Measurements from ENCODE around the gene MRPL42. TPM values are rescaled to one million over a fixed set of nuclear protein-coding genes. Genes with fewer than 3 reads are reported as not detected.

Gene MRPL42
- total and polyA plus RNA-seq, 12 donors: 21.9 to 131 (median 81.9) TPM

- Histone ChIP-seq H3K9me3 (replicated peaks in 1 of 3) (no peaks in the 10 kb centered on the region), H3K4me3 (peak overlapping the region; percentile 49 to 85 (median 65)), H3K27ac (peak overlapping the region in 3 of 5 donors; percentile 72 to 90 (median 87)), H3K27me3 (no peaks in the 10 kb centered on the region), H3K4me1 (replicated peaks in 1 of 2) (peaks cover 15 to 32% of the 10 kb centered on the region in 2 donors), H3K36me3 (replicated peaks in 1 of 2) (peaks cover 0 to 3% of the 10 kb centered on the region in 2 donors)
- no peak for TF ChIP-seq POLR2A (IDR thresholded peaks at IDR 0.05)
- TF ChIP-seq CTCF (IDR thresholded peaks at IDR 0.05): no peak
- intact Hi-C loops (cut with DNase I): no loop called here
- no peak for DNase-seq
- WGBS, 4 donors: 3 to 6% (median 4%) methylated on average over 7 of the region's 7 CpGs
Observed at GRCh38 chr12:93468008-93468371, 676 bp downstream of the MRPL42 start.

GRCh38 chr12:93469386-93469785 lies 2.1 kb downstream of the MRPL42 start:
- Histone ChIP-seq H3K27ac (no peak overlapping the region), H3K4me3 (peak overlapping the region in 1 of 4 donors; percentile 74), H3K9me3 (replicated peaks in 1 of 3) (no peaks in the 10 kb centered on the region), H3K4me1 (replicated peaks in 1 of 2) (peaks cover 15 to 32% of the 10 kb centered on the region in 2 donors), H3K27me3 (no peaks in the 10 kb centered on the region), H3K36me3 (replicated peaks in 1 of 2) (peaks cover 0 to 17% of the 10 kb centered on the region in 2 donors)
- intact Hi-C loops (cut with DNase I): no loop called here
- DNase-seq: no peak
- TF ChIP-seq POLR2A (IDR thresholded peaks at IDR 0.05): no peak
- TF ChIP-seq CTCF (IDR thresholded peaks at IDR 0.05): no peak

- intact Hi-C loops (cut with DNase I): no loop called here
- H3K36me3 ChIP-seq (replicated peaks in 1 of 2): peaks cover 0 to 48% of the 10 kb centered on the region in 2 donors
- TF ChIP-seq CTCF (IDR thresholded peaks at IDR 0.05) (no peak), POLR2A (IDR thresholded peaks at IDR 0.05) (no peak)
Observed at GRCh38 chr12:93476555-93476954, 9.2 kb downstream of the MRPL42 start.

GRCh38 chr12:93482721-93483120 lies 15.4 kb downstream of the MRPL42 start:
- no peak for DNase-seq
- H3K27me3 ChIP-seq: no peaks in the 10 kb centered on the region
- no peak for TF ChIP-seq CTCF (IDR thresholded peaks at IDR 0.05)
- no peak for TF ChIP-seq POLR2A (IDR thresholded peaks at IDR 0.05)
- no peaks in the 10 kb centered on the region for H3K9me3 ChIP-seq (replicated peaks in 1 of 3)
- 96 to 99% (median 97%) methylated on average over 5 of the region's 5 CpGs for WGBS, 4 donors
- peaks cover 0 to 55% of the 10 kb centered on the region in 2 donors for H3K36me3 ChIP-seq (replicated peaks in 1 of 2)
- no peak overlapping the region for H3K4me3 ChIP-seq
- H3K27ac ChIP-seq: no peak overlapping the region
- intact Hi-C loops (cut with DNase I): no loop called here
- no peaks in the 10 kb centered on the region for H3K4me1 ChIP-seq (replicated peaks in 1 of 2)

More at GRCh38 chr12:93476555-93476954, 9.2 kb downstream of the MRPL42 start:
- Histone ChIP-seq H3K27ac (no peak overlapping the region), H3K4me3 (no peak overlapping the region), H3K9me3 (replicated peaks in 1 of 3) (no peaks in the 10 kb centered on the region), H3K4me1 (replicated peaks in 1 of 2) (no peaks in the 10 kb centered on the region), H3K27me3 (no peaks in the 10 kb centered on the region)
- no peak for DNase-seq
